HG03045 (cell line): ENCODE data around the gene NXN.

Experiments used
- ATAC-seq: cut with Tn5 transposase; IDR thresholded peaks from one replicate; pipeline ENCODE4 v1.9.1; 2021; ENCODE audit warnings: mild to moderate bottlenecking, moderate library complexity; ENCODE audit not compliant: unreplicated experiment

NXN gene

GRCh38 chr17:979539-980405 lies at the start of gene NXN:
NXN (minus strand) TSS chr17:979776.
- peak; percentile 65 for ATAC-seq

- no peak for ATAC-seq
Measured at GRCh38 chr17:1027044-1027443, 47.5 kb upstream of the NXN start.

- no peak for ATAC-seq
Measured at GRCh38 chr17:1026599-1026975, 47.0 kb upstream of the NXN start.

- no peak for ATAC-seq
Measured at GRCh38 chr17:1025733-1026598, 46.4 kb upstream of the NXN start.

- no peak for ATAC-seq
Measured at GRCh38 chr17:1024076-1024475, 44.5 kb upstream of the NXN start.

- no peak for ATAC-seq
Measured at GRCh38 chr17:1022278-1023024, 42.9 kb upstream of the NXN start.

- no peak for ATAC-seq
Measured at GRCh38 chr17:1021147-1021546, 41.6 kb upstream of the NXN start.

- ATAC-seq, result no peak
Measured at GRCh38 chr17:1019451-1019850, 39.9 kb upstream of the NXN start.

GRCh38 chr17:1018547-1018946 lies 39.0 kb upstream of the NXN start:
- ATAC-seq, result no peak

- ATAC-seq, result no peak
Measured at GRCh38 chr17:1013729-1014090, 34.1 kb upstream of the NXN start.

GRCh38 chr17:1012823-1013728 lies 33.5 kb upstream of the NXN start:
- no peak for ATAC-seq

- no peak for ATAC-seq
Measured at GRCh38 chr17:1011760-1012735, 32.5 kb upstream of the NXN start.

- no peak for ATAC-seq
Measured at GRCh38 chr17:1011138-1011537, 31.6 kb upstream of the NXN start.

GRCh38 chr17:1010586-1010985 lies 31.0 kb upstream of the NXN start:
- ATAC-seq, result no peak

- no peak for ATAC-seq
Measured at GRCh38 chr17:1010086-1010450, 30.5 kb upstream of the NXN start.

- ATAC-seq, result no peak
Measured at GRCh38 chr17:1009229-1010085, 29.9 kb upstream of the NXN start.

- ATAC-seq, result no peak
Measured at GRCh38 chr17:1008008-1008761, 28.6 kb upstream of the NXN start.
